GM13976 (cell line): ENCODE measurements around the gene HMGXB4.

Experiments used
- DNase-seq: peaks from one replicate; pipeline ENCODE4 v3.0.0; 2012; ENCODE audit warnings: low spot score
- in situ Hi-C: fragments of 300-500 bp; cut with MboI; formaldehyde crosslinking; loops from one replicate; pipeline ENCODE4 v1.12.0; 2022; ENCODE audit warnings: low sequenced_read_pairs, mixed read lengths, inconsistent platforms; ENCODE audit not compliant: unreplicated experiment
- TF ChIP-seq, protein P1 (sequence below): IDR thresholded peaks from 2 replicates; pipeline ENCODE4 v1.5.1; 2012; ENCODE audit warnings: borderline replicate concordance, mild to moderate bottlenecking; ENCODE audit not compliant: insufficient read depth; ENCODE audit errors: extremely low read depth, missing control alignments, control extremely low read depth

The HMGXB4 gene

DNA sequence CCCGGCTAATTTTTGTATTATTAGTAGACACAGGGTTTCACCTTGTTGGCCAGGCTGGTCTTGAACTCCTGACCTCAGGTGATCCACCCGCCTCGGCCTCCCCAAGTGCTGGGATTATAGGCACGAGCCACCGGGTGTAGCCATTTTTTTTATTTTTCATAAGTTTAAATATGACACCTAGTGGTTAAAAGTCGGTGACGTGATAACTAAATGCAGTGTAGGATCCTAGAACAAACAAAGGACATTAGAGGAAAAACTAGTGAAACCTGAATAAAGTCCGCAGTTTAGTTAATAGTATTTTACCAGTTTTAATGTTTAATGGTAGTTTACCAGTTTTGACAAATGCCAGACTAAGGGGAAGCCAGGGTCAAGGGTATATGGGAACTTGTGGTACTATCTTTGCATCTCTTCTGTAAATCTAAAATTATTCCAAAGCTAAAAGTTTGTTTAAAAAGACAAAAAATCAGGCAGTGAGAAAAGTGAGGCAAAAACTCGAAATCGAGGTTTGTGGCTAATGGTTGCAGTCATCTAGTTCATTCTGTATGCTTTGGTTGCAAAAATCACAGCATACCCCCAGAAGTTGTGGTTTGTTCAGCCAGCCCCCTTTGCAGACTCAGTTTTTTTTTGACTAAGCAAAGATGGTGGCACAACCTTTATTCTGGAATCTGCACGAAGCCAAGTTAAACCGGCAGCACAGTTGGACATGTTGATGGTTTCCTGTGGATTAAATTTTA is 72.0 kb downstream of the HMGXB4 start:
- DNase-seq, result no peak
- in situ Hi-C loops, result no loop called here
- TF ChIP-seq, protein P1, sequence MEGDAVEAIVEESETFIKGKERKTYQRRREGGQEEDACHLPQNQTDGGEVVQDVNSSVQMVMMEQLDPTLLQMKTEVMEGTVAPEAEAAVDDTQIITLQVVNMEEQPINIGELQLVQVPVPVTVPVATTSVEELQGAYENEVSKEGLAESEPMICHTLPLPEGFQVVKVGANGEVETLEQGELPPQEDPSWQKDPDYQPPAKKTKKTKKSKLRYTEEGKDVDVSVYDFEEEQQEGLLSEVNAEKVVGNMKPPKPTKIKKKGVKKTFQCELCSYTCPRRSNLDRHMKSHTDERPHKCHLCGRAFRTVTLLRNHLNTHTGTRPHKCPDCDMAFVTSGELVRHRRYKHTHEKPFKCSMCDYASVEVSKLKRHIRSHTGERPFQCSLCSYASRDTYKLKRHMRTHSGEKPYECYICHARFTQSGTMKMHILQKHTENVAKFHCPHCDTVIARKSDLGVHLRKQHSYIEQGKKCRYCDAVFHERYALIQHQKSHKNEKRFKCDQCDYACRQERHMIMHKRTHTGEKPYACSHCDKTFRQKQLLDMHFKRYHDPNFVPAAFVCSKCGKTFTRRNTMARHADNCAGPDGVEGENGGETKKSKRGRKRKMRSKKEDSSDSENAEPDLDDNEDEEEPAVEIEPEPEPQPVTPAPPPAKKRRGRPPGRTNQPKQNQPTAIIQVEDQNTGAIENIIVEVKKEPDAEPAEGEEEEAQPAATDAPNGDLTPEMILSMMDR, result no peak

DNA sequence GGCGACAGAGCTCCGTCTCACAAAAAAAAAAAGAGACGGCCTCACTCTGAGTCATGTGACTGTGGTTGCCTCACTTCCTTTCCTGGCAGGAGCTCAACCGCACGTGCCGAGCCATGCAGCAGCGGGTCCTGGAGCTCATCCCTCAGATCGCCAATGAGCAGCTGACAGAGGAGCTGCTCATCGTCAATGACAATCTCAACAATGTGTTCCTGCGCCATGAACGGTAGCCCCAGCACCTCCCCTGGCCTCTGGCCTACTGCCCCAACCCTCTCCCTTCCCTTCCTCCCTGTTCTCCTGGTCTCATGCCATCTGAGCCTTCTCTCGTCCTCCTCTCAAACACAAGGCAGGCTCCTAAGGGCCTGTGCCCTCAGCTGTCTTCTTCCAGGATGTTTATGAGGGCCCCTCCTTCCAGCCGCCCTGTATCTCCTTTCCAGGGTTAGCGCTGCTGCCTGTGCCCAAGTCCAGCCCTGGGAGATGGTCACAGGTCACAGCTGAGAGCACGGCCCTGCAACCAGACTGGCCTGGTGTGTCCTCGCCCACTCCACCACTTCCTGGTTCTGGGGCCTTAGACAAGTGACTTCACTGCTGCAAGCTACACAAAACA is 73.1 kb downstream of the HMGXB4 start:
- DNase-seq, result no peak
- in situ Hi-C loops, result no loop called here
- TF ChIP-seq, protein P1, result no peak

DNA sequence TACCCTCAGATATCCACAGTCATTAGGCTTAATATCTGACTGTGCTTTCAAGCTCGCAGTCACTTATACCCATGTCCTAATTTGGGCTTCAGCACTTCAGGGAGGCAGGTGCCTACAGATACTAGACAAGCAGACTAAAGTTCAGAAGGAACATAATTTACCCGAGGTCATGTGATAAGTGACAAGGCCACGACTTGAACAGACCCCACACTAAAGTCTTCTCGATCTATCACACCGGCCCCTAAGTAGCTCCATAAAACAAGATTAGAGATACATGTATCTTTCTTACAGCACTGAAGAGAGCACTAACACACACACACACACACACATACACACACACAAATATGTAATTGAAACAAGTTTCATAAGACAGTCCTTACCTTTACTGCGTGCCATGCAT is 75.0 kb downstream of the HMGXB4 start:
- in situ Hi-C loops, result no loop called here
- no peak for DNase-seq
- TF ChIP-seq, protein P1, result no peak

DNA sequence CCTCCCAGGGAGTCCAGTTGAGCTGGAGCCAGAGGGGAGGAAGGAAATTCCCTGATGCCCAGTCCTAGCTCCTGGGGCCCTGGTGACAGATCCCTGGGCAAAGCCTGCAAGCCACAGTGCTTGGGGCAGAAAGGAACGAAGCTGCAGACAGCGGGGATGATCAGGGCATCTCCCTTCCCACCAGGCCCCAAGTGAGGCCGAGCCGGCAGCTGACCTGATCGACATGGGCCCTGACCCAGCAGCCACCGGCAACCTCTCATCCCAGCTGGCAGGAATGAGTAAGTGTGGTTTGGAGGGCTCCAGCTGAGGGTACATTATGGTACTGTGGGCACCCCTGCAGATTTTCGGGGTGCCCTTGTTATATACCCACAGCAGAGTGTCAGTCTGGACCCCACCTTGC is 75.9 kb downstream of the HMGXB4 start:
- no peak for DNase-seq
- TF ChIP-seq, protein P1, result no peak
- in situ Hi-C loops, result no loop called here

DNA sequence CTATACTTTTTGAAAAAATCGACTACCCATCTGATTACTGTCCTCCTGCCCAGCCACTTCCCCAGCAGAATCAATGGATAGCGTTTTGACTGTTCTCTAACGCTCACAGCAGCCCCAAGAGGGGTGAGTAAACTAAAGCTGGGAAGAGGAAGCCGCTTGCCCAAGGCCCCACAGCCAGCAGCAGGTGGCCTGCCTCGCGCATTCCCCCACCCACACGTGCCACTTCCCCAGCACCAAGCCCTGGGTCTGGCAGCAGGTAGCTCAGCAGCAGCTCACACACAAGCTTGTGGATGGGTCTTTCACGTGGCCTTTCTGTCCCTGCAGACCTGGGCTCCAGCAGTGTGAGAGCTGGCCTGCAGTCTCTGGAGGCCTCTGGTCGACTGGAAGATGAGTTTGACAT is 76.7 kb downstream of the HMGXB4 start:
- no peak for DNase-seq
- in situ Hi-C loops, result no loop called here
- TF ChIP-seq, protein P1, result no peak

DNA sequence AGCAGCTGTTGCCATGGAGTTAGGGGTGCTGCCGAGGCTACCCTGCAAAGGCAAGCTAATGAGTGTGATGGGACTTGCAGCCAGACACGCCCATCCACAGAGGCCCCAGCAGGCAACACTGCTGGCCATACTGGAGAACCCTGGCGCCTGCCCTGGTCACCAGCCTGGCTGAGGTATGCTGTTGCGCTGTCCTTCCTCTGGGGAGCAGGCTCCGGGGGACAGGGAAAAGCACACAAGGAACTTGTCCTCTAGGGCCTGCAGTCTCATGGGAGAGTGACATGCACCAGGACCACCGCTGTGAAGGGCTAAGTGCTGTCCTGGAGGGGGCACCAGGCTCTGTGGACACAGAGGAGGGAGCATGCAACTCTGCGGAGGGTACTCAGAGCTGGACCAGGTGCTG is 78.2 kb downstream of the HMGXB4 start:
- DNase-seq, result no peak
- TF ChIP-seq, protein P1, result no peak
- in situ Hi-C loops, result no loop called here
